Neural progenitor cell (in vitro differentiated cells): ENCODE data around the gene GPR3. TPM values are rescaled to one million over a fixed set of nuclear protein-coding genes. Genes with fewer than 3 reads are reported as not detected.

Experiments used
- DNase-seq: peaks from one replicate; pipeline ENCODE4 v3.0.0-alpha.2; 2016; ENCODE audit warnings: low spot score
- H2AFZ ChIP-seq: fragments of 200-600 bp; sonication (generic); replicated peaks from 2 replicates; pipeline ENCODE4 v1.6.1; 2016; ENCODE audit warnings: antibody characterized with exemption
- H3F3A ChIP-seq: fragments of 200-600 bp; sonication (generic); 2 replicates; pipeline ENCODE4 v1.6.1; 2016; ENCODE audit warnings: antibody characterized with exemption, low read depth
- H3K27ac ChIP-seq: fragments of 200-600 bp; sonication (generic); 2 replicates; pipeline ENCODE4 v1.5.1; 2016; ENCODE audit warnings: mild to moderate bottlenecking
- H3K27me3 ChIP-seq: fragments of 200-600 bp; sonication (generic); 2 replicates; pipeline ENCODE4 v1.6.1; 2016; ENCODE audit warnings: mild to moderate bottlenecking, moderate library complexity
- H3K36me3 ChIP-seq: fragments of 200-600 bp; sonication (generic); 2 replicates; pipeline ENCODE4 v1.5.1; 2016
- H3K4me1 ChIP-seq: fragments of 200-600 bp; sonication (generic); 2 replicates; pipeline ENCODE4 v1.6.1; 2016; ENCODE audit warnings: mixed run types
- H3K4me2 ChIP-seq: fragments of 200-600 bp; sonication (generic); 2 replicates; pipeline ENCODE4 v1.6.1; 2016
- H3K4me3 ChIP-seq: fragments of 200-600 bp; sonication (generic); 2 replicates; pipeline ENCODE4 v1.5.1; 2016
- H3K79me2 ChIP-seq: fragments of 200-600 bp; sonication (generic); 2 replicates; pipeline ENCODE4 v1.6.1; 2016; ENCODE audit warnings: low read depth
- H3K9ac ChIP-seq: fragments of 200-600 bp; sonication (generic); 2 replicates; pipeline ENCODE4 v1.6.1; 2016
- H3K9me3 ChIP-seq: fragments of 200-600 bp; sonication (generic); 2 replicates; pipeline ENCODE4 v1.5.1; 2016; ENCODE audit warnings: low read depth
- H4K20me1 ChIP-seq: fragments of 200-600 bp; sonication (generic); 2 replicates; pipeline ENCODE4 v1.6.1; 2016; ENCODE audit warnings: low read depth
- H3K27ac Mint-ChIP-seq: 3 replicates; pipeline ENCODE4 v1.8.0; 2021; ENCODE audit warnings: mixed read lengths
- H3K27me3 Mint-ChIP-seq: 2 replicates; pipeline ENCODE4 v1.8.0; 2022; ENCODE audit warnings: low read depth, mild to moderate bottlenecking, inconsistent platforms, moderate library complexity, mixed read lengths; ENCODE audit not compliant: insufficient read depth
- H3K36me3 Mint-ChIP-seq: 3 replicates; pipeline ENCODE4 v1.8.0; 2021; ENCODE audit warnings: mixed read lengths
- H3K4me1 Mint-ChIP-seq: 3 replicates; pipeline ENCODE4 v1.8.0; 2021; ENCODE audit warnings: mixed read lengths
- H3K4me3 Mint-ChIP-seq: 3 replicates; pipeline ENCODE4 v1.8.0; 2021; ENCODE audit warnings: mild to moderate bottlenecking, moderate library complexity, mixed read lengths
- H3K9me3 Mint-ChIP-seq: 3 replicates; pipeline ENCODE4 v1.8.0; 2020; ENCODE audit warnings: mixed read lengths
- EZH2 ChIP-seq: fragments of 200-600 bp; sonication (generic); IDR thresholded peaks from 2 replicates; pipeline ENCODE4 v1.6.1; 2017; ENCODE audit warnings: antibody characterized with exemption, mild to moderate bottlenecking, moderate library complexity
- EZH2phosphoT487 ChIP-seq: fragments of 200-600 bp; sonication (generic); IDR thresholded peaks from 2 replicates; pipeline ENCODE4 v1.6.1; 2017; ENCODE audit warnings: antibody characterized with exemption
- total RNA-seq: library from RNA; depleted of rRNA; stranded (reverse); fragments of >200 nt; gene quantifications from 2 replicates; pipeline ENCODE4 v1.2.3, GENCODE V29; 2015; ENCODE audit warnings: low replicate concordance
- TF ChIP-seq, protein P1 (sequence below): fragments of 200-600 bp; sonication (generic); IDR thresholded peaks from 2 replicates; pipeline ENCODE4 v1.5.1; 2017; ENCODE audit warnings: antibody characterized with exemption, mild to moderate bottlenecking

The GPR3 gene
- total RNA-seq, 1 donor from 2014 or later, result 3.1 TPM

DNA sequence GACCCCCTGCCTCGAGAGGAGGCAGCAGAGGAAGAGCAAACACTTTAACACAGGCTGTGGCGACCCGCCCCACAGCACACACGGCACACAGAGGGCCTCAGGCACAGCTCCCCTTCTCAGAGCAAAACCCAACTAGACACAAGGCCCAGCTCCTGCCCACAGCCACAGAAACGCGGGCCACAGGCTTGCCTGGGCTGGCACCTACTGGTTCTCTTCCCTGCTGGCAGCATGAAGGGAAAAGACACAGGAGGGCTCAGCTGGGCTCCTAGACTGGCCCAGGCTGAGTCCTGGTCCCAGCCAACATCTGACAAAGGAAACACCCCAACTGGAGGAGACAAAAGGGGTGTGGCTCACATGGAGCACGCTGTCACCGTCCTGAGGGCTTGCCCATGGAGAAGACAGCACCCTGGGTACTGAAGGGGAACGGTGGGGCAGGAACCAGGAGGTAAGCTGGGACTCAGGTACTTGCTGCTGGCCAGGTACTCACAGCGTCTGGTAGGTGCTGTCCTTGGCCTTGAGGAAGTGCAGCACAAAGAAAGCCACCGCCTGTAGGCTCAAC lies 12.8 kb upstream of the GPR3 start:
- Histone ChIP-seq H3F3A (no peaks in the 10 kb centered on the region), H3K36me3 (no peaks in the 10 kb centered on the region), H4K20me1 (no peaks in the 10 kb centered on the region), H3K4me3 (no peak overlapping the region), H3K9ac (no peak overlapping the region), H3K27me3 (peaks cover 27% of the 10 kb centered on the region), H3K79me2 (no peaks in the 10 kb centered on the region), H3K4me2 (no peak overlapping the region), H3K4me1 (no peaks in the 10 kb centered on the region), H2AFZ (no peak overlapping the region), H3K9me3 (no peaks in the 10 kb centered on the region), H3K27ac (no peak overlapping the region)
- H3K27ac Mint-ChIP-seq, result no peak overlapping the region
- H3K36me3 Mint-ChIP-seq, result no peaks in the 10 kb centered on the region
- TF ChIP-seq, protein P1, sequence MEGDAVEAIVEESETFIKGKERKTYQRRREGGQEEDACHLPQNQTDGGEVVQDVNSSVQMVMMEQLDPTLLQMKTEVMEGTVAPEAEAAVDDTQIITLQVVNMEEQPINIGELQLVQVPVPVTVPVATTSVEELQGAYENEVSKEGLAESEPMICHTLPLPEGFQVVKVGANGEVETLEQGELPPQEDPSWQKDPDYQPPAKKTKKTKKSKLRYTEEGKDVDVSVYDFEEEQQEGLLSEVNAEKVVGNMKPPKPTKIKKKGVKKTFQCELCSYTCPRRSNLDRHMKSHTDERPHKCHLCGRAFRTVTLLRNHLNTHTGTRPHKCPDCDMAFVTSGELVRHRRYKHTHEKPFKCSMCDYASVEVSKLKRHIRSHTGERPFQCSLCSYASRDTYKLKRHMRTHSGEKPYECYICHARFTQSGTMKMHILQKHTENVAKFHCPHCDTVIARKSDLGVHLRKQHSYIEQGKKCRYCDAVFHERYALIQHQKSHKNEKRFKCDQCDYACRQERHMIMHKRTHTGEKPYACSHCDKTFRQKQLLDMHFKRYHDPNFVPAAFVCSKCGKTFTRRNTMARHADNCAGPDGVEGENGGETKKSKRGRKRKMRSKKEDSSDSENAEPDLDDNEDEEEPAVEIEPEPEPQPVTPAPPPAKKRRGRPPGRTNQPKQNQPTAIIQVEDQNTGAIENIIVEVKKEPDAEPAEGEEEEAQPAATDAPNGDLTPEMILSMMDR, result no peak
- TF ChIP-seq EZH2 (no peak), EZH2phosphoT487 (no peak)
- H3K4me3 Mint-ChIP-seq, result no peak overlapping the region
- DNase-seq, result no peak
- no peaks in the 10 kb centered on the region for H3K9me3 Mint-ChIP-seq
- peaks cover 8% of the 10 kb centered on the region for H3K4me1 Mint-ChIP-seq
- peaks cover 11% of the 10 kb centered on the region for H3K27me3 Mint-ChIP-seq

DNA sequence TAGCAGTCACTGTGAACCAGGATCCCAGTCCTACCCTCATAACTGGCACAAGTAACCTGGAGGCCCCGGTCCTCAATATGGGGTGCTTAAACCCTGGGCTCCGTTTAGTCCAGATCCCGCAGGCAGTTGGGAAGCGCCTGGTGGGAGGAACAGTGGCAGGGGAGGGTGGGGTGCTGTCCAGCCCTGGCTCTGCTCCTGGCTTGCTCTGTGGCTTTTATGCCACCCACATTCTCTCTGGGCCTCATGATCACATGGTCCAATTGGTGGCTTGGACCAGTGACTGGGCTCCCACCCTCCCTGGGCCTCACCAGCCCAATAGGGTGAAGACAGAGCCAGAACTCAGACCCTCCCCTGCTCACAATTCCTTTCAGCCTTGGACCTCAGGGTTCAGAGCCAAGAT lies 12.2 kb upstream of the GPR3 start:
- H3K4me3 Mint-ChIP-seq, result no peak overlapping the region

DNA sequence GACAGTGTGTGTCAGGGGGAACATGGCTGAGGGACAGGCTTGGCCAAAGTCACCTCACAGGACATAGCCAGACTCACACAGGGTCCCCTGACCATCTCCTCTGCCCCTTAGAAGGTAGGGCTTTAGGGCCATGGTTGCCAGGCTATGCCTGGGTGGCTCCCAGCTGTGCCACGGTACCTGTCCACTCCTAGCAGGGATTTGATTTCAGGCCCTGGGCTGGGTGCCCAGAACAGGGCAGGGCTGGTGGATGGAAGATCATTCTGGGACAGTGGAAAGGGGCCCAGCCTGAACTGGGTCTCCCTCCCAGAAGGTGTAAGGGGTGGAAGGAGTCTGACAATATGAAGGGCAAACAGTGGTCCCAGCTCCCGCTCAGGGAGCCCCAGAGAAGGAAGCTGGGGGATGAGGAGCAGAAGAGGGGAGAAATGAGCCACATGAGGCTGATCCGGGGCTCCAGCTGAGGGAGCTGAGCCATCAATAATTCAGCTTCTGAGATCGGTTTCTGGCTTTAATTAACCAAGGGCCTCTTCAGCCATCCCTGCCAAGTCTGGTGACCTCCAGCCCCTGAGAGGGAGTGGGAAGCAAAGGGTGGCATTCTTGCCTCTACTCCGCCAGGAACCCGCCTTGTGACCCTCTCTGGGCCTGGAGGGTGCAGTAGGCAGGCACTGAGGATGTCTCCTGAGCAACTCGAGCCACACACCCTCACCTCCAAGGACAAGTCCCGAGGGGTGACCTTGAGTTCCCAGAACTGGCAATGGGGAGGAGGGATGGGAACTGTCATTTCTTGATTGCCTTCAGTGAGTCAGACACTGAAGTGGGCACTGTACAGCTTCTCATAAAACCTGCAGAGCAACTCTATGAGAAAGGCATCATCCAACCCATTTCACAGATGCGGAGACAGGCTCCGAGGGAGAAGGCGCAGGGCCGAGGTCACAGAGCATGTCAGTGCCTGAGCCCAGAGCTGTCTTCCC lies 11.4 kb upstream of the GPR3 start:
- TF ChIP-seq EZH2phosphoT487 (no peak), EZH2 (no peak)
- TF ChIP-seq, protein P1, result no peak
- no peaks in the 10 kb centered on the region for H3K36me3 ChIP-seq
- Mint-ChIP-seq H3K4me3 (peak overlapping the region; percentile 54), H3K4me1 (peaks cover 8% of the 10 kb centered on the region), H3K36me3 (no peaks in the 10 kb centered on the region), H3K27me3 (peaks cover 7% of the 10 kb centered on the region), H3K9me3 (no peaks in the 10 kb centered on the region), H3K27ac (no peak overlapping the region)
- no peak for DNase-seq
- no peak overlapping the region for H3K4me3 ChIP-seq
- no peaks in the 10 kb centered on the region for H3K9me3 ChIP-seq
- H4K20me1 ChIP-seq, result no peaks in the 10 kb centered on the region
- no peak overlapping the region for H2AFZ ChIP-seq
- no peak overlapping the region for H3K27ac ChIP-seq
- no peaks in the 10 kb centered on the region for H3K4me1 ChIP-seq
- no peak overlapping the region for H3K9ac ChIP-seq
- no peaks in the 10 kb centered on the region for H3F3A ChIP-seq
- no peak overlapping the region for H3K4me2 ChIP-seq
- H3K27me3 ChIP-seq, result peaks cover 27% of the 10 kb centered on the region
- no peaks in the 10 kb centered on the region for H3K79me2 ChIP-seq

More for the DNA sequence above, 12.2 kb upstream of the GPR3 start:
- Histone ChIP-seq H3K4me2 (no peak overlapping the region), H2AFZ (no peak overlapping the region), H3K9ac (no peak overlapping the region), H3K79me2 (no peaks in the 10 kb centered on the region), H3K4me3 (no peak overlapping the region), H3K4me1 (no peaks in the 10 kb centered on the region), H3F3A (no peaks in the 10 kb centered on the region), H4K20me1 (no peaks in the 10 kb centered on the region), H3K9me3 (no peaks in the 10 kb centered on the region), H3K27ac (no peak overlapping the region), H3K27me3 (peaks cover 27% of the 10 kb centered on the region), H3K36me3 (no peaks in the 10 kb centered on the region)
- DNase-seq, result no peak
- Mint-ChIP-seq H3K27ac (no peak overlapping the region), H3K4me1 (peaks cover 8% of the 10 kb centered on the region), H3K27me3 (peaks cover 9% of the 10 kb centered on the region), H3K36me3 (no peaks in the 10 kb centered on the region), H3K9me3 (no peaks in the 10 kb centered on the region)
- TF ChIP-seq EZH2phosphoT487 (no peak), EZH2 (no peak)
- TF ChIP-seq, protein P1, result no peak
